H9 (cell line): Measurements from ENCODE around the gene DAB2IP. TPM values are rescaled to one million over a fixed set of nuclear protein-coding genes. Genes with fewer than 3 reads are reported as not detected.
A peak's percentile ranks its signal among the peaks of the same experiment; 100 is the strongest.

Source experiments
- DNase-seq: peaks from one replicate; pipeline ENCODE4 v3.0.0-alpha.2; 2017
- H2AFZ ChIP-seq: one replicate; pipeline ENCODE4 v1.6.1; 2013; ENCODE audit warnings: mild to moderate bottlenecking, low read length, control low read depth, moderate library complexity
- H2AK5ac ChIP-seq: 2 replicates; pipeline ENCODE4 v1.6.1; 2013; ENCODE audit warnings: low read length, control low read depth, mixed read lengths; ENCODE audit not compliant: insufficient read length
- H2BK120ac ChIP-seq: one replicate; pipeline ENCODE4 v1.6.1; 2013; ENCODE audit warnings: low read depth, mild to moderate bottlenecking, low read length, control low read depth, inconsistent platforms; ENCODE audit not compliant: poor library complexity, severe bottlenecking
- H2BK12ac ChIP-seq: 2 replicates; pipeline ENCODE4 v1.6.1; 2013; ENCODE audit warnings: low read length, control low read depth, mixed read lengths, low read depth; ENCODE audit not compliant: insufficient read length
- H2BK15ac ChIP-seq: 2 replicates; pipeline ENCODE4 v1.6.1; 2013; ENCODE audit warnings: low read depth, low read length, control low read depth
- H2BK20ac ChIP-seq: one replicate; pipeline ENCODE4 v1.6.1; 2013; ENCODE audit warnings: low read depth, mild to moderate bottlenecking, low read length, control low read depth, inconsistent platforms; ENCODE audit not compliant: poor library complexity, severe bottlenecking
- H2BK5ac ChIP-seq: 2 replicates; pipeline ENCODE4 v1.6.1; 2013; ENCODE audit warnings: low read length, control low read depth, mixed read lengths; ENCODE audit not compliant: insufficient read length
- H3K14ac ChIP-seq: 2 replicates; pipeline ENCODE4 v1.6.1; 2013; ENCODE audit warnings: low read length, control low read depth; ENCODE audit not compliant: insufficient read depth
- H3K18ac ChIP-seq: 2 replicates; pipeline ENCODE4 v1.6.1; 2013; ENCODE audit warnings: low read depth, mild to moderate bottlenecking, mixed read lengths, low read length, control low read depth; ENCODE audit not compliant: insufficient read length
- H3K23ac ChIP-seq: 2 replicates; pipeline ENCODE4 v1.6.1; 2013; ENCODE audit warnings: low read length, control low read depth, mixed read lengths, low read depth; ENCODE audit not compliant: insufficient read length
- H3K23me2 ChIP-seq: 2 replicates; pipeline ENCODE4 v1.6.1; 2013; ENCODE audit warnings: low read depth, mild to moderate bottlenecking, mixed read lengths, low read length, control low read depth; ENCODE audit not compliant: insufficient read length, poor library complexity, severe bottlenecking
- H3K27ac ChIP-seq: 2 replicates; pipeline ENCODE4 v1.5.1; 2013; ENCODE audit warnings: low read length, control low read depth, mixed read lengths, low read depth; ENCODE audit not compliant: insufficient read length
- H3K27me3 ChIP-seq: 2 replicates; pipeline ENCODE4 v1.6.1; 2013; ENCODE audit warnings: low read length, control low read depth, inconsistent platforms; ENCODE audit not compliant: insufficient read depth
- H3K4ac ChIP-seq: 2 replicates; pipeline ENCODE4 v1.6.1; 2013; ENCODE audit warnings: low read depth, mild to moderate bottlenecking, control low read depth, inconsistent platforms, low read length, moderate library complexity
- H3K4me1 ChIP-seq: 2 replicates; pipeline ENCODE4 v1.6.1; 2013; ENCODE audit warnings: low read length, control low read depth, inconsistent platforms; ENCODE audit not compliant: insufficient read depth
- H3K4me2 ChIP-seq: 2 replicates; pipeline ENCODE4 v1.6.1; 2013; ENCODE audit warnings: low read length, control low read depth, mixed read lengths; ENCODE audit not compliant: insufficient read length, insufficient read depth
- H3K56ac ChIP-seq: 2 replicates; pipeline ENCODE4 v1.6.1; 2013; ENCODE audit warnings: low read depth, mild to moderate bottlenecking, mixed read lengths, low read length, control low read depth; ENCODE audit not compliant: insufficient read length
- H3K79me1 ChIP-seq: 2 replicates; pipeline ENCODE4 v1.6.1; 2013; ENCODE audit warnings: low read depth, mild to moderate bottlenecking, moderate library complexity, low read length, control low read depth, inconsistent platforms; ENCODE audit not compliant: insufficient read depth, poor library complexity, severe bottlenecking
- H3K79me2 ChIP-seq: 2 replicates; pipeline ENCODE4 v1.6.1; 2013; ENCODE audit warnings: low read length, control low read depth, inconsistent platforms; ENCODE audit not compliant: insufficient read depth
- H3K9ac ChIP-seq: 2 replicates; pipeline ENCODE4 v1.6.1; 2013; ENCODE audit warnings: low read length, control low read depth, mixed read lengths; ENCODE audit not compliant: insufficient read length; ENCODE audit errors: extremely low read depth
- H3K9me3 ChIP-seq: one replicate; pipeline ENCODE4 v1.6.1; 2013; ENCODE audit warnings: low read depth, low read length, inconsistent platforms; ENCODE audit not compliant: control insufficient read depth
- H3T11ph ChIP-seq: one replicate; pipeline ENCODE4 v1.6.1; 2013; ENCODE audit warnings: mild to moderate bottlenecking, low read length, control low read depth, inconsistent platforms
- H4K20me1 ChIP-seq: one replicate; pipeline ENCODE4 v1.6.1; 2013; ENCODE audit not compliant: control insufficient read depth, insufficient read length, insufficient read depth
- H4K5ac ChIP-seq: 2 replicates; pipeline ENCODE4 v1.6.1; 2013; ENCODE audit warnings: low read depth, mild to moderate bottlenecking, mixed read lengths, low read length, control low read depth; ENCODE audit not compliant: insufficient read length
- H4K8ac ChIP-seq: replicated peaks from 2 replicates; pipeline ENCODE4 v1.6.1; 2013; ENCODE audit warnings: low read length, control low read depth, mixed read lengths, low read depth; ENCODE audit not compliant: insufficient read length
- H4K91ac ChIP-seq: 2 replicates; pipeline ENCODE4 v1.6.1; 2013; ENCODE audit warnings: low read depth, mild to moderate bottlenecking, moderate library complexity, mixed read lengths, low read length, control low read depth; ENCODE audit not compliant: insufficient read length
- H3K27ac Mint-ChIP-seq, 3 experiments: 2 replicates in 2 of 3; 3 replicates in 1 of 3; pipeline ENCODE4 v1.8.0; 2020 to 2021; ENCODE audit warnings: mixed read lengths in 3 of 3, mild to moderate bottlenecking in 1 of 3, moderate library complexity in 1 of 3
- H3K27me3 Mint-ChIP-seq: 2 replicates; pipeline ENCODE4 v1.8.0; 2021; ENCODE audit warnings: low read depth, mild to moderate bottlenecking, moderate library complexity, mixed read lengths
- H3K36me3 Mint-ChIP-seq, 3 experiments: 2 replicates in 2 of 3; 3 replicates in 1 of 3; pipeline ENCODE4 v1.8.0; 2020 to 2021; ENCODE audit warnings: low read depth in 3 of 3, mixed read lengths in 3 of 3; ENCODE audit not compliant: insufficient read depth in 1 of 3
- H3K4me1 Mint-ChIP-seq, 2 experiments: 2 replicates each; pipeline ENCODE4 v1.8.0; 2020; ENCODE audit warnings: mixed read lengths in 2 of 2
- H3K4me3 Mint-ChIP-seq, 2 experiments: 2 replicates in 1 of 2; 3 replicates in 1 of 2; pipeline ENCODE4 v1.8.0; 2020 to 2021; ENCODE audit warnings: mild to moderate bottlenecking in 2 of 2, mixed read lengths in 2 of 2, moderate library complexity in 1 of 2
- H3K9me3 Mint-ChIP-seq, 2 experiments: 2 replicates in 1 of 2; 3 replicates in 1 of 2; pipeline ENCODE4 v1.8.0; 2020; ENCODE audit warnings: mild to moderate bottlenecking in 2 of 2, mixed read lengths in 2 of 2, moderate library complexity in 1 of 2
- CTCF ChIP-seq: fragments of 200-600 bp; sonication (generic); conservative IDR thresholded peaks from 3 replicates; pipeline ENCODE4 v1.8.0; 2021; ENCODE audit warnings: antibody characterized with exemption, mild to moderate bottlenecking
- WGBS: extraction: QIAGEN DNeasy Blood & Tissue Kit; methylation state at CpG from one replicate; pipeline ENCODE4 v1.1.7; 2013; ENCODE audit warnings: missing lambda C conversion rate, low lambda C conversion rate, mixed read lengths; ENCODE audit not compliant: insufficient read length; ENCODE audit errors: extremely low coverage; 5-methylcytosine and 5-hydroxymethylcytosine counted together
- total RNA-seq: library from RNA; stranded (reverse); gene quantifications from 2 replicates; pipeline ENCODE4 v1.2.1, GENCODE V29; 2021

The DAB2IP gene
- total RNA-seq, 1 experiment from 2014 or later = 22.6 TPM

GRCh38 chr9:121814594-121814993, 163.2 kb downstream of the DAB2IP start:
- TF ChIP-seq CTCF = no peak
- Histone ChIP-seq H4K20me1 (no peaks in the 10 kb centered on the region), H2BK20ac (no peak overlapping the region), H2BK12ac (no peak overlapping the region), H3K79me2 (no peaks in the 10 kb centered on the region), H3K23ac (no peak overlapping the region), H3K14ac (no peak overlapping the region; the same call in 1 of the 2 replicates), H3K23me2 (no peaks in the 10 kb centered on the region), H3K4me2 (no peak overlapping the region), H2BK5ac (no peak overlapping the region), H4K8ac (no peak overlapping the region), H3K4me1 (peaks cover 4% of the 10 kb centered on the region; the same call in 1 of the 2 replicates), H3K18ac (no peak overlapping the region), H3K9me3 (no peaks in the 10 kb centered on the region), H2BK120ac (no peak overlapping the region), H3K27me3 (no peaks in the 10 kb centered on the region), H3K4ac (no peak overlapping the region), H3K79me1 (no peaks in the 10 kb centered on the region), H3T11ph (no peak overlapping the region), H2AFZ (no peak overlapping the region), H4K5ac (no peak overlapping the region), H3K9ac (no peak overlapping the region), H3K27ac (no peak overlapping the region), H2AK5ac (no peak overlapping the region), H4K91ac (no peak overlapping the region), H3K56ac (no peak overlapping the region), H2BK15ac (no peak overlapping the region)
- H3K27ac Mint-ChIP-seq = peak overlapping the region in 1 of 3 experiments; percentile 74; a peak in 1 of 7 replicates
- no CpG with 5 or more reads among the region's 11 CpGs for WGBS
- H3K4me3 Mint-ChIP-seq = no peak overlapping the region; a peak in 1 of 5 replicates
- H3K36me3 Mint-ChIP-seq = no peaks in the 10 kb centered on the region
- H3K27me3 Mint-ChIP-seq = peaks cover 10% of the 10 kb centered on the region
- H3K4me1 Mint-ChIP-seq = peaks cover 53 to 62% of the 10 kb centered on the region in 2 experiments
- H3K9me3 Mint-ChIP-seq = peaks cover 0 to 4% of the 10 kb centered on the region in 2 experiments; a peak in 1 of 5 replicates
- DNase-seq = no peak
